ENCODE results near the gene LBX1. TPM values are rescaled to one million over a fixed set of nuclear protein-coding genes. Genes with fewer than 3 reads are reported as not detected.

The LBX1 gene
- total RNA-seq, 1 experiment from 2014 or later: not detected

DNA sequence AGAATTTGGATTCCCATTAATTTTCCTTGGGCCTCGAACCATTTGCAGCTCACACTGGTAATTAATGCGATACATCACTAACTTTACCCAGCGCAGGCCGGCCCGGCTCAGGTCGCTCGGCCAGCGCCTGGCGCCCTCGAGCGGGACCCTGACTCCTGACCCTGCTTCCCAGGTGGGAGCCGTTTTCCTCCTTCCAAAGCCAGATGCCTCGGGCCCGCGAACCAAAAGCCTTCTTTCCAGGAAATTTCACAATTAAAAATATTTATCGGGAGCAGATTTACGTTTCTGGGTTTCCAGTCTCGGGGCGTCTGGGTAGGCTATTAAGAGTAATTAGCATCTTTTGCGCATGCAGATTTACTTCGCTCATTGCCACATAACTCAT is 12.2 kb downstream of the LBX1 start:
- no peaks in the 10 kb centered on the region for H3K27me3 ChIP-seq (ENCODE audit: insufficient read depth, low read length)
- no peaks in the 10 kb centered on the region for H3K79me2 ChIP-seq (ENCODE audit: insufficient read depth, low read length)
- ATAC-seq (no peak), DNase-seq (ENCODE audit: low read depth, low spot score) (no peak)
- no peaks in the 10 kb centered on the region for H3K9me3 ChIP-seq (ENCODE audit: control insufficient read depth in 1 of 2, insufficient read depth in 1 of 2, low read depth in 1 of 2, low read length in 2 of 2)
- peaks cover 7 to 25% of the 10 kb centered on the region in 2 experiments; a peak in 2 of 4 replicates for H3K4me1 ChIP-seq (ENCODE audit: control insufficient read depth in 1 of 2, insufficient read depth in 2 of 2, low read length in 2 of 2)
- no peaks in the 10 kb centered on the region for H3K36me3 ChIP-seq (ENCODE audit: control insufficient read depth in 1 of 2, insufficient read depth in 2 of 2, low read length in 2 of 2)
- no TSS peak for BruUV-seq (replicated peaks)
- intact Hi-C loops (cut with micrococcal nuclease): no loop called here
- H2AFZ ChIP-seq (ENCODE audit: low read depth, low read length, poor library complexity, severe bottlenecking): no peak overlapping the region
- H3K4me2 ChIP-seq (ENCODE audit: low read length): no peak overlapping the region
- POLR2A ChIA-PET: no interaction called here
- H3K9ac ChIP-seq (ENCODE audit: low read length): no peak overlapping the region
- H3K27ac ChIP-seq (ENCODE audit: low read depth, low read length): no peak overlapping the region
- H4K20me1 ChIP-seq (ENCODE audit: insufficient read depth): no peaks in the 10 kb centered on the region
- H3K4me3 ChIP-seq (replicated peaks in 1 of 2; ENCODE audit: low read depth in 1 of 2, low read length in 2 of 2): no peak overlapping the region
- no peaks in the 10 kb centered on the region for H3K9me2 ChIP-seq (ENCODE audit: insufficient read depth)
- no peak for TF ChIP-seq JUND (IDR thresholded peaks at IDR 0.05)
- CTCF ChIA-PET: interaction anchor here (1.0 kb wide), 1 partner anchor 227 kb away, joined by 3 read pairs; no protein-coding TSS in a partner anchor
- RAD21 ChIA-PET (ENCODE audit: low non-redundant PET in 1 of 2, low total read pairs in 2 of 2, uncharacterized antibody in 2 of 2, unreplicated experiment in 2 of 2): no interaction called here

DNA sequence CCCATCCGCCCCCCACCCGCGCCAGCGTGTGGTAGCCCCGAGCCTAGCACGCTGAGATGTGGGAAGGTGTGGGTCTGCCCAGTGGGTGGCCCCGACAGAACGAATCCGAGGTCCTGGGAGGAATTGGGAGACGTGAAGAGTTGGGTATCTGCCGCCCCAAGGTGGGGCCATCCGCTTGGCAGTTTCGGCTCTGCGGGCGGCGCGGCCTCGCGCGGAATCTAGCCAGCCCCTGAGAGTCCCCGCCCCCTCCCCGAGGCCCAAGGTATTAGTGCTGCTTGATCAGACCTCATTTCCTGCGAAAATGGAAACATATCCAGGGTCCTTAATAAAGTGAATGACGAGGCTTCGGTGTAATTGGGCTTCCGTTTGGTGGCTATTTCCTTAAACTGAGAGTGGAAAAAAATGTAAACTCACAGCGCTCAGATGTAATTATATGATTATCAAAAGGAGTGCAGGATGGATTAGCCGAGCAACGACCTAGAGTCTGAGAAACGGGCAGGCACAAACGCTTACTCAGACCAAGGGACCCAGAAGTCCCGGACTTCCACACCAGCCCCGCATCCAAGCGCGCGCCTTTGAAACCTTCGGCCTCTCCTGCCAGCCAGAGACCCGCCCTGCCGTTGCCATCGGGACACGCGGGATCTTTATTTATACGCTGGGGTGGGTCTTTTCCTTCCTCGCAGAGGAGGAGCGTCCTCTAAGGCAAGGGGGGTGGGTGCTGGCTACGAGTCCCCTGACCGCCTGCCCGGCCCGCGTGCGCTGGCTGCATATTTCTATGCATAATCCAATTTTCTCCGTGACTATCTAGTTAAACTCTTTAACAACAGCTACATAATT is 12.8 kb downstream of the LBX1 start:
- no peaks in the 10 kb centered on the region for H3K9me2 ChIP-seq (ENCODE audit: insufficient read depth)
- TF ChIP-seq, protein P1, sequence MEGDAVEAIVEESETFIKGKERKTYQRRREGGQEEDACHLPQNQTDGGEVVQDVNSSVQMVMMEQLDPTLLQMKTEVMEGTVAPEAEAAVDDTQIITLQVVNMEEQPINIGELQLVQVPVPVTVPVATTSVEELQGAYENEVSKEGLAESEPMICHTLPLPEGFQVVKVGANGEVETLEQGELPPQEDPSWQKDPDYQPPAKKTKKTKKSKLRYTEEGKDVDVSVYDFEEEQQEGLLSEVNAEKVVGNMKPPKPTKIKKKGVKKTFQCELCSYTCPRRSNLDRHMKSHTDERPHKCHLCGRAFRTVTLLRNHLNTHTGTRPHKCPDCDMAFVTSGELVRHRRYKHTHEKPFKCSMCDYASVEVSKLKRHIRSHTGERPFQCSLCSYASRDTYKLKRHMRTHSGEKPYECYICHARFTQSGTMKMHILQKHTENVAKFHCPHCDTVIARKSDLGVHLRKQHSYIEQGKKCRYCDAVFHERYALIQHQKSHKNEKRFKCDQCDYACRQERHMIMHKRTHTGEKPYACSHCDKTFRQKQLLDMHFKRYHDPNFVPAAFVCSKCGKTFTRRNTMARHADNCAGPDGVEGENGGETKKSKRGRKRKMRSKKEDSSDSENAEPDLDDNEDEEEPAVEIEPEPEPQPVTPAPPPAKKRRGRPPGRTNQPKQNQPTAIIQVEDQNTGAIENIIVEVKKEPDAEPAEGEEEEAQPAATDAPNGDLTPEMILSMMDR (IDR thresholded peaks at IDR 0.05 in 2 of 3, conservative IDR thresholded peaks at IDR 0.05 in 1 of 3; ENCODE audit: borderline replicate concordance in 1 of 3, insufficient read depth in 1 of 3, low read depth in 2 of 3, low read length in 2 of 3): no peak
- no peak for TF ChIP-seq JUND (IDR thresholded peaks at IDR 0.05)
- no peak for TF ChIP-seq YY1 (IDR thresholded peaks at IDR 0.05; ENCODE audit: extremely low read depth, insufficient replicate concordance, low read depth, low read length)
- TF ChIP-seq POLR2AphosphoS5 (IDR thresholded peaks at IDR 0.05; ENCODE audit: low read depth, low read length): no peak
- no peak for TF ChIP-seq EZH2phosphoT487 (IDR thresholded peaks at IDR 0.05; ENCODE audit: borderline replicate concordance)
- ChIA-PET POLR2A (no interaction called here), RAD21 (ENCODE audit: low non-redundant PET in 1 of 2, low total read pairs in 2 of 2, uncharacterized antibody in 2 of 2, unreplicated experiment in 2 of 2) (no interaction called here), CTCF (interaction anchor here (1.0 kb wide), 1 partner anchor 227 kb away, joined by 3 read pairs; no protein-coding TSS in a partner anchor)
- no peaks in the 10 kb centered on the region for H3K9me3 ChIP-seq (ENCODE audit: control insufficient read depth in 1 of 2, insufficient read depth in 1 of 2, low read depth in 1 of 2, low read length in 2 of 2)
- no peaks in the 10 kb centered on the region for H3K36me3 ChIP-seq (ENCODE audit: control insufficient read depth in 1 of 2, insufficient read depth in 2 of 2, low read length in 2 of 2)
- H3K27ac ChIP-seq (ENCODE audit: low read depth, low read length): no peak overlapping the region
- H3K79me2 ChIP-seq (ENCODE audit: insufficient read depth, low read length): no peaks in the 10 kb centered on the region
- peaks cover 7 to 19% of the 10 kb centered on the region in 2 experiments; a peak in 2 of 4 replicates for H3K4me1 ChIP-seq (ENCODE audit: control insufficient read depth in 1 of 2, insufficient read depth in 2 of 2, low read length in 2 of 2)
- H2AFZ ChIP-seq (ENCODE audit: low read depth, low read length, poor library complexity, severe bottlenecking): no peak overlapping the region
- H3K27me3 ChIP-seq (ENCODE audit: insufficient read depth, low read length): 0 out of 2 replicates have a peak, but pooled peaks cover 3% of the 10 kb centered on the region
- H3K9ac ChIP-seq (ENCODE audit: low read length): no peak overlapping the region
- no peaks in the 10 kb centered on the region for H4K20me1 ChIP-seq (ENCODE audit: insufficient read depth)
- H3K4me2 ChIP-seq (ENCODE audit: low read length): no peak overlapping the region
- H3K4me3 ChIP-seq (replicated peaks in 1 of 2; ENCODE audit: low read depth in 1 of 2, low read length in 2 of 2): no peak overlapping the region
- DNase-seq (ENCODE audit: low read depth, low spot score) (no peak), ATAC-seq (no peak)
- intact Hi-C loops (cut with micrococcal nuclease): no loop called here
- BruUV-seq (replicated peaks): no TSS peak
